Left lung (tissue), 10 donors: ENCODE measurements around the gene ADRB1. TPM values are rescaled to one million over a fixed set of nuclear protein-coding genes. Genes with fewer than 3 reads are reported as not detected.
A peak's percentile ranks its signal among the peaks of the same experiment; 100 is the strongest.

ENCODE experiments used
- ATAC-seq: fragments of 200-7000 bp; cut with Tn5 transposase; one replicate; pipeline ENCODE4 v1.9.1; 2020; ENCODE audit warnings: moderate library complexity
- DNase-seq, 4 donors: peaks; one replicate each; pipeline ENCODE4 v3.0.0-alpha.2; 2013 to 2020
- H3K27ac ChIP-seq, 2 donors: fragments of 200-600 bp; sonication (generic) in 1 of 2; one replicate each; pipeline versions ENCODE4 v1.5.0 to v1.8.0; 2020 to 2021
- H3K27me3 ChIP-seq, 2 donors: fragments of 200-600 bp; sonication (generic) in 1 of 2; one replicate each; pipeline versions ENCODE4 v1.5.0 to v1.8.0; 2020 to 2021
- H3K36me3 ChIP-seq, 2 donors: fragments of 200-600 bp; sonication (generic) in 1 of 2; one replicate each; pipeline versions ENCODE4 v1.5.0 to v1.8.0; 2020 to 2021
- H3K4me1 ChIP-seq, 2 donors: fragments of 200-600 bp; one replicate each; pipeline ENCODE4 v1.8.0; 2021
- H3K4me3 ChIP-seq, 2 donors: fragments of 200-600 bp; sonication (generic) in 1 of 2; one replicate each; pipeline versions ENCODE4 v1.5.0 to v1.8.0; 2020 to 2021; ENCODE audit warnings: mild to moderate bottlenecking in 1 of 2
- H3K9me3 ChIP-seq, 2 donors: fragments of 200-600 bp; sonication (generic) in 1 of 2; one replicate each; pipeline versions ENCODE4 v1.5.0 to v1.8.0; 2020 to 2021
- CTCF ChIP-seq, 2 donors: fragments of 200-600 bp; sonication (generic) in 1 of 2; IDR thresholded peaks; one replicate each; pipeline versions ENCODE4 v1.5.0 to v1.8.0; 2021; ENCODE audit warnings: antibody characterized with exemption in 2 of 2
- intact Hi-C, 2 donors: fragments of 100-400 bp; cut with DNase I; formaldehyde crosslinking; loops; one replicate each; pipeline versions ENCODE4 v1.11.2 to v1.14.2; 2022
- polyA plus RNA-seq, 6 donors: library from polyadenylated mRNA; unstranded; fragments of 120-200 nt; gene quantifications; one replicate each; pipeline ENCODE4 v1.2.1, GENCODE V29; 2013; ENCODE audit not compliant: insufficient read length in 6 of 6
- total RNA-seq, 2 donors: library from RNA; stranded (reverse); fragmentation: NEBNext Ultra II Directional; extraction: Animal tissue kit (Norgen Biotek cat#: 25700); gene quantifications; one replicate each; pipeline ENCODE4 v1.2.1, GENCODE V29; 2021
- donor health status: DM: no; HTN: yes; CAD: no.
- donor health status: DM: no; HTN: no; CAD: no.

Gene ADRB1
- total and polyA plus RNA-seq, 8 donors: 1.2 to 15.4 (median 3.8) TPM

GRCh38 chr10:114061148-114061547 lies 17.5 kb downstream of the ADRB1 start:
- ATAC-seq (no peak), DNase-seq (no peak)
- Histone ChIP-seq H3K4me3 (no peak overlapping the region), H3K36me3 (no peaks in the 10 kb centered on the region), H3K9me3 (no peaks in the 10 kb centered on the region), H3K27me3 (no peaks in the 10 kb centered on the region), H3K27ac (no peak overlapping the region), H3K4me1 (peaks cover 0 to 64% of the 10 kb centered on the region in 2 donors)
- intact Hi-C loops: no loop called here
- no peak for TF ChIP-seq CTCF (IDR thresholded peaks at IDR 0.05)

GRCh38 chr10:114061789-114062188 lies 18.1 kb downstream of the ADRB1 start:
- DNase-seq (no peak), ATAC-seq (no peak)
- Histone ChIP-seq H3K4me3 (no peak overlapping the region), H3K36me3 (no peaks in the 10 kb centered on the region), H3K27me3 (no peaks in the 10 kb centered on the region), H3K4me1 (peaks cover 0 to 64% of the 10 kb centered on the region in 2 donors), H3K9me3 (no peaks in the 10 kb centered on the region), H3K27ac (no peak overlapping the region)
- intact Hi-C loops: no loop called here
- TF ChIP-seq CTCF (IDR thresholded peaks at IDR 0.05): no peak

- Histone ChIP-seq H3K4me3 (no peak overlapping the region), H3K27me3 (no peaks in the 10 kb centered on the region), H3K9me3 (no peaks in the 10 kb centered on the region), H3K36me3 (no peaks in the 10 kb centered on the region), H3K27ac (no peak overlapping the region), H3K4me1 (peaks cover 0 to 41% of the 10 kb centered on the region in 2 donors)
- ATAC-seq (peak; percentile 85), DNase-seq (peak in 1 of 4 donors; percentile 52)
- intact Hi-C loops: no loop called here
- no peak for TF ChIP-seq CTCF (IDR thresholded peaks at IDR 0.05)
Observed at GRCh38 chr10:114064151-114065048, 20.7 kb downstream of the ADRB1 start.

GRCh38 chr10:114065049-114065435 lies 21.4 kb downstream of the ADRB1 start:
- Histone ChIP-seq H3K4me1 (peaks cover 0 to 37% of the 10 kb centered on the region in 2 donors), H3K27me3 (no peaks in the 10 kb centered on the region), H3K9me3 (no peaks in the 10 kb centered on the region), H3K36me3 (no peaks in the 10 kb centered on the region), H3K27ac (no peak overlapping the region), H3K4me3 (no peak overlapping the region)
- TF ChIP-seq CTCF (IDR thresholded peaks at IDR 0.05): no peak
- ATAC-seq (no peak), DNase-seq (no peak)
- intact Hi-C loops: no loop called here

- H3K9me3 ChIP-seq: no peaks in the 10 kb centered on the region
- no peak for TF ChIP-seq CTCF (IDR thresholded peaks at IDR 0.05)
- H3K27me3 ChIP-seq: no peaks in the 10 kb centered on the region
- H3K4me3 ChIP-seq: no peak overlapping the region
- no peaks in the 10 kb centered on the region for H3K36me3 ChIP-seq
- DNase-seq (no peak), ATAC-seq (no peak)
- intact Hi-C loops: no loop called here
- no peak overlapping the region for H3K27ac ChIP-seq
- peaks cover 0 to 17% of the 10 kb centered on the region in 2 donors for H3K4me1 ChIP-seq
Observed at GRCh38 chr10:114068054-114068707, 24.5 kb downstream of the ADRB1 start.
